Activated T-cell treated with anti-CD3 and anti-CD28 coated beads, Interleukin-2, amount 50 U/mL, for 4 hours (primary cell): ENCODE measurements around the gene AUTS2. TPM values are rescaled to one million over a fixed set of nuclear protein-coding genes. Genes with fewer than 3 reads are reported as not detected.

ENCODE experiments used
- ATAC-seq, 2 donors: fragments of 200-7000 bp; cut with Tn5 transposase; one replicate each; pipeline ENCODE4 v1.10.0; 2021
- DNase-seq: peaks from one replicate; pipeline ENCODE4 v3.0.0-alpha.2; 2020
- H3K27me3 Mint-ChIP-seq: one replicate; pipeline ENCODE4 v1.8.0; 2021; ENCODE audit warnings: low read depth, mixed read lengths
- H3K36me3 Mint-ChIP-seq: one replicate; pipeline ENCODE4 v1.8.0; 2022; ENCODE audit warnings: mixed read lengths; ENCODE audit not compliant: insufficient read depth
- H3K4me1 Mint-ChIP-seq: one replicate; pipeline ENCODE4 v1.8.0; 2021; ENCODE audit warnings: low read depth, mixed read lengths
- H3K4me3 Mint-ChIP-seq: one replicate; pipeline ENCODE4 v1.8.0; 2021; ENCODE audit warnings: mild to moderate bottlenecking, moderate library complexity, mixed read lengths
- H3K9me3 Mint-ChIP-seq: one replicate; pipeline ENCODE4 v1.8.0; 2021; ENCODE audit warnings: mixed read lengths
- total RNA-seq, 3 donors: library from RNA; stranded (reverse); gene quantifications; one replicate each; pipeline ENCODE4 v1.2.1, GENCODE V29; 2021

AUTS2 gene
- total RNA-seq, 3 donors from 2014 or later: 1.4 to 4.4 (median 2.8) TPM

DNA sequence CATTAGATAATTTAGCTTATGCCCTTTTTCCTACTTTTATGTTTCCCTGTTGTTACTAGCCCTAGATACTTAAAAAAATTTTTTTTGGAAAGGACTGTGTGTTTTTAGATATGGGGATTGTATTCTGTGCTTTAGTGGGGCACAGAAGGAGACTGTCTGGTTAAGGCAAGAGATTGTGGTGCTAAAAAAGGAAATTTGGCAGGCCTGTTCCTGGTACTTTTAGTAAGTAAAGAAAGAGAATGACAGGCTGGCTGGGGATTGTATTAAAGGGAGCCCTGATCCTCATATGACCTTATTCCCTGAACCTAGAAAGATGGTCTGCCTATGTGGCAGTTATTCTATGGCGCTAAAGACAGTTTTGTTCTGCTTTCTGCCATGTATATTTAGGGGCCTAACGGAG, 74.8 kb downstream of the AUTS2 start:
- no peaks in the 10 kb centered on the region for H3K27me3 Mint-ChIP-seq
- no peaks in the 10 kb centered on the region for H3K4me1 Mint-ChIP-seq
- DNase-seq (no peak), ATAC-seq (no peak)
- H3K36me3 Mint-ChIP-seq: no peaks in the 10 kb centered on the region
- H3K4me3 Mint-ChIP-seq: no peak overlapping the region
- H3K9me3 Mint-ChIP-seq: no peaks in the 10 kb centered on the region

DNA sequence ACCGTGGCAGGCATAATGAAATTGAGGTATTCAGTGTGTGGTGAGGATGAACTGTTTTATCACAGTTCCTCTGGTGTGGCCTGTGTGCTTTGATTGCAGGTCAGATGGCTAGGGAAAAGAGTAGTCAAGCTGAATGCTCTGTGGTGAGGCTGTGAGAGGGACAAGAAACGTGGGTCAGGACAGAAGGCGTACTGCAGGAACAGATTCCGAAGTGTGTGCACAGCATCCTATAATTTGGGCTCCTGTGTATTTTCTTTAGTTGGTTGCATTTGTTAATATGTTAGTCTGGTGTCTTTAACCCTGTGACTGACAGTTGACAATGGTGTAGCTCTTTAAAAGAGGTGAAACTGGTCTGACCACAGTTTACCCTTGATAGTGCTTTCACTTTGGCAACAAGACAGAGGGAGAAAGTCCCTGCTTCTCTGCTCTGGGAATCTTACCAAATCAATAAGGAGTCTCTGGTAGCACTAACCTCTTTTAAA, 76.5 kb downstream of the AUTS2 start:
- Mint-ChIP-seq H3K4me1 (no peaks in the 10 kb centered on the region), H3K36me3 (no peaks in the 10 kb centered on the region), H3K27me3 (no peaks in the 10 kb centered on the region), H3K9me3 (no peaks in the 10 kb centered on the region), H3K4me3 (no peak overlapping the region)
- DNase-seq: no peak
- ATAC-seq: no peak

DNA sequence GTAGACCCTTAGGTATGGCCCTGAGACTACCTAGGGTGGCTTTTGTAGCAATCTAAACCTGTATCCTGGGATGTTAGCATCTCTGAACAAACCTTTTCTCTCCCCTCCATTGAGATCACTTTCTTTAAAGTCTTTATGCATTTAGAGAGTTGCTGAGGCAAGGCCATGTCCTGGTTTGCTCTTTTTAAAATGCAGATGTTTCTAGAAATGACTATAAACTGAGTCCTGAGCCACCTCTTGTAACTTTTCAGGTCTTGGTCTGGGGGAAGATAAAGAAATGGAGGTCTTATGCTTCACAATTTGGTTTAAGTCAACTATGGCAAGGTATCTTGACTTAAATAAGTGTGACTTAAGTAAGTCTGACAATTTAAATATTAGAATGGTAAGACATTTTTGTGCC, 78.0 kb downstream of the AUTS2 start:
- Mint-ChIP-seq H3K9me3 (no peaks in the 10 kb centered on the region), H3K4me3 (no peak overlapping the region), H3K27me3 (no peaks in the 10 kb centered on the region), H3K4me1 (no peaks in the 10 kb centered on the region), H3K36me3 (no peaks in the 10 kb centered on the region)
- ATAC-seq (no peak), DNase-seq (no peak)

DNA sequence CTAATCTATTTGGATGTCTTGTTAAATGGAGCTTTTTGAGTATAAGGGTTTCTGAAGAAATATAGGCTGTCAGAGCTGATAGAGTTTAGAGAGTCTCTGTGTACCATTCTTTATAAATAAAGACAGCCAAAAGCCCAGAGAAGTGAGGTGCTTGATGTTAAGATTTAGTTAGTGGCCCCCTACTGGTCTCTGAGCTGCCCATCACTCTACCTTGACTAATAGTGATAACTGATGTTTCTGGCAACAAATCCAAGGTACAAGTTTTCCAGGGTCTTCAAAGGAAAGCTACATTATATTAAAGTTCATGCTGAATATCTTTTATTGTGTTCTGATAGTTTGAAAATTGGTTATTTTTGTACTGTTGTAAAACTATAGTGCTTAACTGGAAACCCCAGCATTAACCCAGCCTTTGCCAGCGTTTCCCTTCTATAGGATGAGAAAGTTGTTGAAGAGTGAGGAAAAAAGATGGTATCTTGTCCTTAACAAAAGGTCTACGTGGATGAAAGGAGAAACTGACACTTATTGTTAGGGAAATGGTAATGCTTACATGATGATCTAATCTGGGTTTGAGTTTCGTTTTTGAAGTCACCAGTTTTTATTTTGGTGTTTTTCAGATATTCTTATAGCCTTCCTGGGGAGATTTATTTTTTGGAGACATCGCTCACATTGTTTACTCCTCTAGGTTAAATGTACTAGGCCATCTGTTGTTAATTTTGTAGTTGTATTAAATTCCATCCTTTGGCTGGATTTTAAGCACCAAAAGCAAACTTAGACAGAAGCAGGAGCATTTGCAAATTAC, 79.0 kb downstream of the AUTS2 start:
- H3K4me1 Mint-ChIP-seq: no peaks in the 10 kb centered on the region
- no peaks in the 10 kb centered on the region for H3K9me3 Mint-ChIP-seq
- DNase-seq (no peak), ATAC-seq (no peak)
- H3K36me3 Mint-ChIP-seq: no peaks in the 10 kb centered on the region
- H3K27me3 Mint-ChIP-seq: no peaks in the 10 kb centered on the region
- H3K4me3 Mint-ChIP-seq: no peak overlapping the region

DNA sequence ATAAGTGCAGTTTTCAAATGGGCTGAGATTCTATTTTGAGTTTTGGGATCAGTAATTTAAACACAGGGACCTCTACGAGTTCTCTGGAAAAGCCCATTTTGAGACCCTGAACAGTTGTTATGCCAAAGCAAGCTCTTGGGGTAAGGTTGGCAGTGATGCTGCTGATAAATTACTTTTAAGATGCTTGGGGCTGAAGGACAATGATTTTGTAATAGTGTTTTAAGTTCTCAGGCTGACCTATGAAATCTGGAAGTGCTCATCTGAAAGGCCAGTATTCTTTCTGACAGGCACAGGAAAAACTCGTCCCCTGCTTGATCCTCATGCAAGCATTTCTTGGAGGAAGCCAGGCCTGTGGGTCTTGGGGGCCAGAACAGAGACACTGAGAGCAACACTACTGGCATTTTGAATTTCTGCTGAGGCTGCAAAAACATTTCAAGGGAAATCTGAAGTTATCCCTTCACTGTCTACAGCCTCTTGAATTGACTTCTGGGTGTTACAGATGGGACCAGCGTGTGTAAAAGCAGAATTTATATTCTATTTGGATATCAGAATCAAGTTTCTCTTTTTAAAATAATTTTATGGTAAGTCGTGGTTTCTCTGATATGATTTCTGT, 79.7 kb downstream of the AUTS2 start:
- no peaks in the 10 kb centered on the region for H3K9me3 Mint-ChIP-seq
- no peaks in the 10 kb centered on the region for H3K36me3 Mint-ChIP-seq
- ATAC-seq (no peak), DNase-seq (no peak)
- no peak overlapping the region for H3K4me3 Mint-ChIP-seq
- no peaks in the 10 kb centered on the region for H3K27me3 Mint-ChIP-seq
- H3K4me1 Mint-ChIP-seq: no peaks in the 10 kb centered on the region

DNA sequence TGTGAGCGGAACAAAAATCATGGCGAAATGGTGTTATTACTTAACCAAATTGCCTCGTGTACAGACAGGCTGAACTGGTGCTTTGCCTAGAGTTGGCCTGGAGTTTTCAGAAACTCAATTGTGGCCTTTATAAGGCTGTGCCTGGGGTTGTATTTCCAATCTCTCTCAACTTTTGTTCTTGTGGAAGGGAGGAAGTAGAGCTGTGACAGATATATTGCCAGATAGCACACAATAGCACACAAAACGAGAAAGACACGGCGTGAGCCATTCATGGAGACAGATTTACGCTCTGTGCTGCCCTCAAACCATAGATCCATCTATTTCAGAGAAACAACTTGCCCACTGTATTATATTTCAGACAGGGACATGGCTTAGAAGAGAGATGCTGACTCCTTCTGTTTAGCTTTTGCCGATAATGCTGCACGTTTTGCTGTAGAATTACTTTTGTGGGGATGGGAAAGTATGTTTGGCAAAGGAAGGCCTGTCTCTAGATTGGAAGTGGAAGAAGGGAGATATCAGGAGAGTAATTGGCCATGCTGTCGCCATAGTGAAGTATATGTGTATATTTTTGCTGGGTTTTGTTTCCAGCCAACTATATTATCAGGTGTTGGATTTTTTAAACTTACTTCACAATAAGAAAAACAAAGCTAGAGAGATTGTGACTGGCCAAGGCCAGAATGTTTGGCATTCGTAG, 80.4 kb downstream of the AUTS2 start:
- DNase-seq: no peak
- no peaks in the 10 kb centered on the region for H3K9me3 Mint-ChIP-seq
- no peak for ATAC-seq
- H3K27me3 Mint-ChIP-seq: no peaks in the 10 kb centered on the region
- H3K4me3 Mint-ChIP-seq: no peak overlapping the region
- H3K36me3 Mint-ChIP-seq: no peaks in the 10 kb centered on the region
- no peaks in the 10 kb centered on the region for H3K4me1 Mint-ChIP-seq

DNA sequence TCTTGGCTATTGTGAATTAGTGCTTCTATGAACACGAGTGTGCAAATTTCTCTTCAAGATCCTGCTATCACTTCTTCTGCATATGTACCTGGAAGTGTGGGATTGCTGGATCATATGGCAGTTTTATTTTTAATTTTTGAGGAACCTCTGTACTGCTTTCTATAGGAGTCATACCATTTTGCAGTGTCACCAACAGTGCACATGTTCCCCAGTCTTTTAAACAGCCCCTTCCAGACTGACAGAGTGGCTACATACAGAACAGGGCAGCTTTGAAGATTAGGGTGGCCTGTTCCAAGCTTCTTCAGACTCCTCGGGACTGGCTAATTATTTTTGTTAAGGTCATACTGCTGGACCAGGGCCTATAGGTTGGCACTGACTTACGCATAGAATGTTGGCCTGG, 82.9 kb downstream of the AUTS2 start:
- ATAC-seq (no peak), DNase-seq (no peak)
- Mint-ChIP-seq H3K4me3 (no peak overlapping the region), H3K4me1 (peaks cover 8% of the 10 kb centered on the region), H3K27me3 (no peaks in the 10 kb centered on the region), H3K36me3 (no peaks in the 10 kb centered on the region), H3K9me3 (no peaks in the 10 kb centered on the region)

DNA sequence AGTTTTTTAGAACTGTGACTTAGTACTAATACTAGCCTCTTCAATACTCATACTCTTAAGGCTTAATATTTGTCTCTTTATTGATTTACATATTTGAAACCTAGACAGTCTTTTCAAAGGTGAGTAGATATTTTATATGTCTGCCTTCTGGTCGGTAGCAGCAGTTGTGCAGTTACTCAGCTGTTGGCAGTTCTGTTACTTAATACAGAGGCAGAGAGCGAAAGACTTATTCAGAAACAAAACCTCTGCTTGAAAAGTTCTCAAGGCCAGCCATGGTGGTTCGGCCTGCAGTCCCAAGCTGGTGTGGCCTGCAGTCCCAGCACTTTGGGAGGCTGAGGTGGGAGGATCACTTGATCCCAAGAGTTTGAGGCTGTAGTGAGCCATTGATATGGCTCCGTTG, 84.2 kb downstream of the AUTS2 start:
- H3K9me3 Mint-ChIP-seq: no peaks in the 10 kb centered on the region
- no peak overlapping the region for H3K4me3 Mint-ChIP-seq
- H3K4me1 Mint-ChIP-seq: peaks cover 8% of the 10 kb centered on the region
- DNase-seq (no peak), ATAC-seq (no peak)
- no peaks in the 10 kb centered on the region for H3K36me3 Mint-ChIP-seq
- H3K27me3 Mint-ChIP-seq: no peaks in the 10 kb centered on the region

DNA sequence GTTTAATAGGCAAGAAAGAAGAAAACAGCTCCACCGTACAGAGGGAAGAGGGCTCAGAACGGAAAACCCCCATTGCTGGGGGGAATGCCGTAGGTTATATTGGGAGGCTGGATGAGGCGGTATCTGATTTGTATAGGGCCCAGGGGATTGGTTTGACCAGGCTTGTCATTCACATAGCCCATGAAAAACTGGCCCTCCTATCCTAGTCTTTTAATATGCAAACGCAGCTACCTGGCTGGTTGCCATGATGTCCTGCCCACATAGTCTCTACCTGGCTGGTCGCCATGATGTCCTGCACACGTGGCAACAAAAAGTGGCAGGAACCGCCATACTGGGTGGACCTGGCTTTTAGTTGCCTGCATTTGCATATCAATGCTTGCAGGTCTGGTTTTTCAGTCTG, 84.7 kb downstream of the AUTS2 start:
- Mint-ChIP-seq H3K36me3 (no peaks in the 10 kb centered on the region), H3K9me3 (no peaks in the 10 kb centered on the region), H3K27me3 (no peaks in the 10 kb centered on the region), H3K4me1 (peaks cover 8% of the 10 kb centered on the region), H3K4me3 (no peak overlapping the region)
- DNase-seq (no peak), ATAC-seq (no peak)

DNA sequence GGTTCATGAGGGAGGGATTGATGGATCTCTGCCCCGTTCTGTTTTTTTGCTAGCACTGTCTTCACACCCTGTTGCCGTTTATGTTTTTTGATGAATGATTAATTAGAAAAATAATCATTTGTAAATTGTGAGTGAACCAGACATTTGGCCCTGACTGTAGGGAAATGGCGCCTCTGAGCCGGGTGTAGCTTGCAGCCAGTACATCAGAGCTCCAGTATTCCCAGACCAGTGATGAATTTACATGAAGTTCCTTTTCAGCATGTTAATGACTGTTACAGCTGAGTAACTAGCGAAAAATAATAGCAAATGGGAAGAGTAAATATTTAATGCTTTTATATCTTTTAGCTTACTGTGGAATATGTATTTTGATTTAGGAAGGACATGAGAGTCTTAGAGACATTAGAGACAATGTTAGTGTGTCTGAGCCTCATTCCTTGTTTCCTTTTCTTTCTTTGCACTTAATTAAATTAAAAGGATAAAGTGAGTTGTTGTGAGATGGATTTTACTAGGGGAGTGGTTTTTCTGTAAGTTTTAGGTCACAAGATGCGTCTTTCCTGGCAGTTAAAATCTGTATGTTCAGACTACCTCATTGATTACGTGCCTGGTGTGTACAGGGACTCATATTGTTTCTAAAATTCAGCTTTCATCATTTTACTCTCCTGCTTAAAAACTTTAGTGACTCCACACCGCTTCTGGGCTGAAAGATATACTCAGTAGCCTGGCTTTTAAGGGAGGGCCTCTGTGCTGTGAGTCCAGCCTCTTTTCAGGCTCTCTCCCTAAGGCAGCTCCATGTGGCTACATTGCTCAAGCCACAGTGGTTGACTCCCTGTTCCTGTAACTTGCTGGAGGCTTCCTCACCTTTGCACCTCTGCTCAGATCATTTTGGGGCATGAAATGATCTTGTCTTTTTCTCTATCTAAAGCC, 86.4 kb downstream of the AUTS2 start:
- no peaks in the 10 kb centered on the region for H3K27me3 Mint-ChIP-seq
- H3K36me3 Mint-ChIP-seq: no peaks in the 10 kb centered on the region
- no peak for ATAC-seq
- no peak for DNase-seq
- H3K4me1 Mint-ChIP-seq: peaks cover 8% of the 10 kb centered on the region
- H3K9me3 Mint-ChIP-seq: no peaks in the 10 kb centered on the region
- no peak overlapping the region for H3K4me3 Mint-ChIP-seq

DNA sequence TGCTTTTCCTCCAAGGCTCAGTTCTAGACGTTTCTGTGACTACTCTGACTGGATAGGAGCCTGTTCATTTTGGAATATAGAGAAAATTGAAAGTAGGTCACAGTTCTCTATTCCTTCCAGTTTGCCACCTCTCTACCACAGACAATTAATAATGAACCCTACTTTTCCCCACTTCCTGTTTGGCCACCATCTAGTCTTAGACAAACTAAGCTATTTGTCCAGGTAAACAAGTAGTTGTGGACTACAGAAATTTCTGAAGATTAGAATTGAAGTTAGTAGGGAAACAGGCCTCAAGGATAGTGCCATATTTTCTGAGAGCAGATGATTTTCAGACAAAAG, 87.0 kb downstream of the AUTS2 start:
- Mint-ChIP-seq H3K9me3 (no peaks in the 10 kb centered on the region), H3K4me3 (no peak overlapping the region), H3K27me3 (no peaks in the 10 kb centered on the region), H3K36me3 (no peaks in the 10 kb centered on the region), H3K4me1 (peaks cover 8% of the 10 kb centered on the region)
- DNase-seq (no peak), ATAC-seq (no peak)

DNA sequence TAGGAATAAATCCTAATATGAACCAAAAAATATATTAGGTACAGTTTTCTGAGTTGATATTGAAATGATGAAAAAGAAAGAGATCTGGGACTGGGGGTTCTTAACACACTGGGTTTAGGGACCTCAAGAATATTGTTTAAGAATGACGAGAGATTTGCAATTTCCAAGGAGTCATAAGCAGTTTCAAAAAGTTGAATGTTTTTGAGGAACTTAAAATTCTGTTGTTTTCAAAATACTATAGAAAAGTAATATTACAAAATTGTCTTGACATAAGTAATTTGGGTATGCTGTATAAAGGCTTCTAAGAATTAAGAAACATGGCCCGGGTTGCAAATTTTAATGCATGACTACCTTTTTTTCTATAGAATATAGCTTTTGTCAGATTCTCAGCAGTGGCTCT, 88.1 kb downstream of the AUTS2 start:
- H3K27me3 Mint-ChIP-seq: no peaks in the 10 kb centered on the region
- no peak for DNase-seq
- no peaks in the 10 kb centered on the region for H3K36me3 Mint-ChIP-seq
- no peak for ATAC-seq
- peaks cover 8% of the 10 kb centered on the region for H3K4me1 Mint-ChIP-seq
- H3K9me3 Mint-ChIP-seq: no peaks in the 10 kb centered on the region
- no peak overlapping the region for H3K4me3 Mint-ChIP-seq

DNA sequence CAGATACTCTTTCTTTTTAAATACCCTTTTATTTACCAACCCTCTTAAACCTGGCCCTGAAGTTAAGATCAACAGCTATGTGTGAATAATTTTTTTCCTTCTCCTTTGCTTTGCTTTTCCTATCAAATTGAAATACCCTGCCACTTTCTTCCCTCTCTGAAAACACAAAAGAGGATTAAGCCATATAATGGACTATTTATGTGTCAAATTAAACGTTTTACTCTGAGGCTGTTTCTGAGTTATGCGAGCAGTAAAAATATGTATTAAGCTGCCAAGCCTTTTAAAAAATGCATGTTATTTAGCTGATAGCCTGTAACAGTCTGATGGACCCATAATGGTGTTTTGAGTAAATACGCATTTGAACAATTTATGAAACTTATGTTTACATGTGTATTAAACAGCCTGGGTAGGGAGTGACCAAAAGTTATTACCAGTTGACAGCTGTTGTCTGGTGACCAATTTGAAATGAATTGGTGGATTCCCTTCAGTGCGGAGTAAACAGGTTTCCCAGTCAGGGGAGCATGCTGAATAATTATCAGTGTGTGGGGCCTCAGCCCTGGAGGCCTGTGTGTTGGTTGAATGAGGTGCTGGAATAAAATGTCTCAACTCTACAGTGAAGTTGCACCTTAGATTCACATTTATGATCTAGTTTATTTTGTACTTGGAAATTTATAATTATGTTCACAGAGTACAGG, 89.6 kb downstream of the AUTS2 start:
- ATAC-seq (no peak), DNase-seq (no peak)
- H3K36me3 Mint-ChIP-seq: no peaks in the 10 kb centered on the region
- H3K4me1 Mint-ChIP-seq: peaks cover 8% of the 10 kb centered on the region
- H3K9me3 Mint-ChIP-seq: no peaks in the 10 kb centered on the region
- no peaks in the 10 kb centered on the region for H3K27me3 Mint-ChIP-seq
- H3K4me3 Mint-ChIP-seq: no peak overlapping the region

DNA sequence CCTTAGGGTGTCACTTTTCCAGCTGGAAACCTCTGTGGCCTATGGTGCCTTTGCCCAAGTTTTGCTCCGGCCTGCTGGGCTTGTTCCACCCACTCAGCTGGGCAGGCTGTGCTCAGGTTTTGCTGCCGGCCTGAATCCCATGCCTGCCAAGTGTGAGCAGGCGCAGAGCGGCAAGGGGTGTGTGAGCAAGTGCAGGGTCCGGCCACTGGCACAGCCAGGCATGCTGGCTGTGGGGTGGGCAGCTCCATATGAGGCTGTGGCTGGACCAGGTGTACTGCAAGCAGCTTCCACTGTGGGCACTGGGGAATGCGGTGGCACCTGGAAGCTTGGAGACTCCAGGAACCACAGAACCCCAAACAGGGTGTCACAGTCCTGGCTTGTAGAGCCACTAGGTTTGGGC, 92.1 kb downstream of the AUTS2 start:
- DNase-seq: no peak
- no peaks in the 10 kb centered on the region for H3K27me3 Mint-ChIP-seq
- no peak for ATAC-seq
- H3K9me3 Mint-ChIP-seq: no peaks in the 10 kb centered on the region
- H3K4me1 Mint-ChIP-seq: peaks cover under 1% of the 10 kb centered on the region
- no peak overlapping the region for H3K4me3 Mint-ChIP-seq
- H3K36me3 Mint-ChIP-seq: no peaks in the 10 kb centered on the region
